GM21576 (cell line): ENCODE results near the gene CD58.
"Not testable (repeated sequence)": the region's sequence is repeated elsewhere in the genome, so short reads cannot be mapped to it uniquely, and the experiment has no call there.

Experiments
- ATAC-seq: cut with Tn5 transposase; IDR thresholded peaks from one replicate; pipeline ENCODE4 v1.9.1; 2021; ENCODE audit warnings: mild to moderate bottlenecking, moderate library complexity; ENCODE audit not compliant: unreplicated experiment

CD58 gene, protein sequence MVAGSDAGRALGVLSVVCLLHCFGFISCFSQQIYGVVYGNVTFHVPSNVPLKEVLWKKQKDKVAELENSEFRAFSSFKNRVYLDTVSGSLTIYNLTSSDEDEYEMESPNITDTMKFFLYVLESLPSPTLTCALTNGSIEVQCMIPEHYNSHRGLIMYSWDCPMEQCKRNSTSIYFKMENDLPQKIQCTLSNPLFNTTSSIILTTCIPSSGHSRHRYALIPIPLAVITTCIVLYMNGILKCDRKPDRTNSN

DNA sequence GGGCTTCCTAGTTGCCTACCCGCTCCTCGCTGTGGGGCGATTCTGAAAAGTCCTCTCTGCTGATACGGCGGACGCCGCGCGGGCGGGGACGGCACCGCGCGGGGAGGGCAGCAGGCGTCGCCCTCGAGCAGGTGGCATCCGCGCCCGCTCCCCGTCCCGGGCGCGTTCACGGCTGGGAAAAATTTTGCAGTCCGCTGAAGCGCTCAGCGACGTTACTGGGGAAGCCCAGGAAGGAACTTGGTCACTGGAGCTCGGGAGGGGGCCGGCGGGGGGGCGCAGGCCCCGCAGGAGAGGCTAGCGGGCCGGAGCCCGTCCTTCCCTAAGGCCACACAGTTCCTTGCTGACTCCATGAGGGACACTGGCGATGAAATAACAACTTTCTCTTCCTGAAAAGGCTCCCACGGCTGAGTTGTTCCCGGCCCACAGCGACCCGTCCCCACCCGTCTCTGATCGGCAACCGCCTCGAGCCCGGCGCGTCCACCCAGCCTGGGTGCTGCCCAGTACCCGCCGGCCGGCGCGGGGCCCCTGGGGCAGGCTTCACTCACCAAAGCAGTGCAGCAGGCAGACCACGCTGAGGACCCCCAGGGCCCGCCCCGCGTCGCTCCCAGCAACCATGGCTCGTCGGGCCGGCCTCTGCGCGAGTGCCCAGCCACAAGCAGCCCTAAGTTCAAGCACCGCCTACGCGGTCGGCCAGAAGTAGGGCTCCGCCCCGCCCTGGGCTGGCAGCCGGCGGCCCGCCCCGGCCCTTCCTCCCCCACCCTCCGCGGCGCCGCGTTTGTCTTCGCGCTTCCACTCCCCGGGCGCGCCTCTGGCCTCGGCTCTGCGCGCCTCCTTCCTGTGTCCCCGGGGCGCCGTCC, at the start of gene CD58:
TSS of gene CD58 (minus strand) at position 669 of the 857 bp plus-strand sequence. CDS start at position 615, 54 bp downstream.
- ATAC-seq, result peak; percentile 48

- ATAC-seq, result not testable (repeated sequence)
Observed at GRCh38 chr1:116620392-116620791, 49.6 kb upstream of the CD58 start.

DNA sequence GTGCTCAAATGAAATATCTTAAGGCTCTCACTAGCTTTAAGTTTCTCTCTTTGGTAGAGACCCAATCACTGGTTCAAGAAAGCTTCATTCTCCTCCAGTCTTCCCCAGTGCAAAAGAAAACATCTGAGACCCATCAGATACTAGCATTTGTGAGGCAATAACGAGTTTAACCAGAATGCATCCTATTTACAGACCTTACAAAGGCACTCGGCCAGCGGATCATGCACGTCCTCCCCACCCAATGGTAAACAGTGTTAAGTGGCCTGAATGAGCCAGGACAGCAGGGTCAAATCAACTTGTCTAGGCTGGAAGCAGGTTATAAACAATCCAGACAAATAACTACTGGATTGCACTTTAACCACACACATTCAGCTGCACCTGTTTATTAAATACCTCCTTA, 48.3 kb upstream of the CD58 start:
- not testable (repeated sequence) for ATAC-seq

DNA sequence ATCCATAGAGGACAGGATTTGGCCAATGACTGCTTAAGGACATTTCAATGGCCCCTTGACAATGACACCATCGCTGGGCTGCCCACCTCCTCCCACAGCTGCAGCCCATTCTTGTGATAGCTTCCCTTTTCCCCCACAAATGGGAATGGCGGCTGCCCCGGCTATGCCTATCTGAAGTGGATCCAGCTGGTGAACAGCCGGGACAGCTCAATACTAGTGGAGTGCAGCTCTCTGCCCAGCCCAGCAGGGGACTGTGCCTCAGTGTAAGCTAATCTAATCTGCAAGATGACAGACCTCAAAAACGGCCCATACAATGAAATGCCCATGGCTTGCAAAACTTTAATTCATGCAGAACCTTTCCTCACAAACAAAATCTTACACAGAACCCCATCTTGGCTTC, 47.0 kb upstream of the CD58 start:
- ATAC-seq, result not testable (repeated sequence)

GRCh38 chr1:116613825-116614224, 43.0 kb upstream of the CD58 start:
- ATAC-seq, result not testable (repeated sequence)

GRCh38 chr1:116609801-116610371, 39.1 kb upstream of the CD58 start:
- ATAC-seq, result not testable (repeated sequence)

DNA sequence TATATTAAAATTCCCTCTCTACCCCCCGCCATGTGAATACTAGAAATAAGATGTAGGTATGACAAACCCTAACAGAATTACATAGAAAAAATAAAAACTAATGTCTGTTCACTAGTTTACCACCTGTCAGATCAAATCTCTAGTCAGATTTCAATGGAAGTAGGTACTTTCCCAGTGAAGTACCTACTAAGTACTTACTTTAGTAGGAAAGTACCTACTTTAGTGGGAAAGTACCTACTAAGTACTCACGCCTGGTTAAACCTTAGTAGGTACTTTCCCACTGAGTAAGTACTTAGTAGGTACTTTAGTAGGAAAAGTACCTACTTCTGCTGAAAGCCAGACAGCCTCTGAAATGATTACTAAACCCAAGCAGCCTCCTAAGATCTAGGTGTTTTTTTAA, 38.0 kb upstream of the CD58 start:
- ATAC-seq, result not testable (repeated sequence)

GRCh38 chr1:116608151-116608550, 37.3 kb upstream of the CD58 start:
- ATAC-seq, result not testable (repeated sequence)

DNA sequence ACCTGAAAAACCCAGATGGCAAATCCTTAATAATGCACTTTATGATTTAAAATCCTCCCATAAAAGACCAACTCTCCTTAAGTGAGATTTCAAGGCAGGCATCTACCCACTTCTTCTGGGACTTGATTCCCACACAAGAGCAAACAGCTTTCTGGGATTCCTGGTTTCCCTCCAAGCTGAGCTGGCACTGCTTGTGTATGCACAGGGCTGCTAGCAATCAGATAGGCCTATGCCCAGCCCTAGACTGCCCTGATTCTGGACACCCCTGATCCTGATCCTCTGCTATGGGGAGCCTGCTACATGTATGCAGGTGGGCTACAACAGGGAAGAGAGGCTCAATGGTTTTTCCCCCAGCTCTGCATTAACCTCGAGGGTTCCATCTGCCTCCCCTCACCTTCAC, 36.6 kb upstream of the CD58 start:
- ATAC-seq, result not testable (repeated sequence)

- not testable (repeated sequence) for ATAC-seq
Observed at GRCh38 chr1:116606067-116606466, 35.2 kb upstream of the CD58 start.

DNA sequence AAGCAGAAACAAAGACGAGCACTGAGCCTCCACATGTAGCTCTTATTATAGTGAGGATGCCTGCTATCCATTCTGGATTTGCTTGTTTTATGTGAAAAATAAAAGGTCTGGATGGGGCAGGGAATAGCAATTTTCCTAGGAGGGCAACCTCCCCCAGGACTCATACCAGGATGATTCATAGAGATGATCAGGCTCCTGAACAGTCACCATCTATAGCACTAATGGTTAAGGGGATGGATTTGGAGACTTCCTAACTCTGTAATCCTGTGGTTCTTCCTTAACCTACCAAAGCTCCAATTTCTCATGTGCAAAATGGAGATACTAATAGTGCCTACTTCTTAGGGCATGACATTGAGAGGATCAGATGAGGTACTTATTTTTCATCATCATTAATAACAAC, 34.5 kb upstream of the CD58 start:
- no peak for ATAC-seq

DNA sequence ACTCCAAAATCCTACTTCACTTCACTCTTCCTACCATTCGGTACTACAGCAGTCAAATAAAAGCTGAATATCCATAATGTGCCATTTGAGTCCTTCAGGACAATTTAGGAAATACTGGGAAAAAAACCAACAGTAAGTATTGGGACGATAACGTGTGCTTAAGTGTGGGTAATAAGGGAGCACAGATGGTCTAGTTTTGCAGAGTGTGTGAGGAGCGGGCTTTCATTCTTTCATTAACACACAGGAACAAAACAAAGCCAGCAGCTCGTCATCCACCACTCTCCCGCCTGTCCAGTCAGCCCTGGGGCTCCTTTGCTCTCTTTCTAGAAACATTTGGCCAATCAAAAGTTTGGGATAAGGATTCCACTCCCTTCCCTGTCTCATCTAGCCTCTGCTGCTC, 33.6 kb upstream of the CD58 start:
- not testable (repeated sequence) for ATAC-seq

GRCh38 chr1:116603646-116604045, 32.8 kb upstream of the CD58 start:
- not testable (repeated sequence) for ATAC-seq

- not testable (repeated sequence) for ATAC-seq
Observed at GRCh38 chr1:116599369-116599768, 28.5 kb upstream of the CD58 start.

DNA sequence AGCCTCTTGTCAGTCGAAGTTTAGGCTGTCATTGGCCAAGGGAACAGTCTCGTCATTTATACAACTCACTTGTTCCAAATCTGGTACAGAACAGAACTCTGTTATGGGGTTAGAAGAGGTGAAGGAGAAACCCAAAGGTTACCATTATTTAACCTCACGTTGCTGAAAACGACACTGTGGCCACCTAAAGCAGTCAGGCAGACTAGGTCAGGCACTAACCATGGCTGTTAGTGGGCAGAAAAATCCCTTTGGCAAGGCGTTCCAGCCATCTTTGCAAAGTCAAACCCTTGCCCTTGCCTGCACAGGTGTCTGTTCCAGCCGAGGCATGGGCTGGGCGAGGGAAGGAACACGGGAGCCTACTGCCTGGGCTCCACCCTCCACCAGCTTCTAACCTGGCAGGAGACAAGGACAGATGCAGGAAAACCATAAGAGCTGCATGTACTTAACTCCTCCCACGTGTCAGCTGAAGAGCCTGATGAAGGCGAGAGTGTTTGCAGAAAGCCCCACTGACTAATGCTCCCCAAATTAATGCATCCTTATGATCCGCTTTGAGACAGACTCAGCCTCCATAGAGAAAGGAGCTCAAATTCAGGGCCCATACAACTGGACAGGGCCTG, 27.7 kb upstream of the CD58 start:
- ATAC-seq, result not testable (repeated sequence)

GRCh38 chr1:116597388-116597787, 26.6 kb upstream of the CD58 start:
- peak; percentile 72 for ATAC-seq

DNA sequence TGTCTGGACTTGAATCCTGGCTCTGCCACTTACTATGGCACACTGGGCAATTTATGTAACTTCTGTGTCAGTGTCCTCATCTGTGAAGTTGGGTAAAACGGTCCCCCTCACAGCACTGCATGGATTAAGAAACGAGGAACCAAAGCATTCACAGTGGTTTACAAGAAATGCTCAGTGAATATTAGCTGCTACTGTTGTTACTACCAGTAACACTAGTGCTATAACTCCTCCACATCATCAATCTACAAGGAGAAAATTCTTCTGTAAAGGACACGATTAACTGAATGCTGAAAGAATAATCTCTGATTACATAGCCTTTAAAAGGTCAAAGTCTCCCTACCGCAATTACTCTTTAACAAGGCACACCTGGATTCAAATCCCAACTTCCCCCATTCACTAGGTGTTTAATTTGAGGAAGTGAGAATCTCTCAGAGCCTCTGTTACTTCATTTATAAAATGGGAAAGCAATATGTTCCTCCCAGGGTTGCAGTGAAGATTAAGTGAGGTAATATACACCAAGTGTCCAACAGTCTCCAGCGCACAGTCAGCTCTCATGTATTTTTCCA, 26.0 kb upstream of the CD58 start:
- ATAC-seq, result not testable (repeated sequence)

- peak; percentile 57 for ATAC-seq
Observed at GRCh38 chr1:116595946-116596741, 25.3 kb upstream of the CD58 start.

DNA sequence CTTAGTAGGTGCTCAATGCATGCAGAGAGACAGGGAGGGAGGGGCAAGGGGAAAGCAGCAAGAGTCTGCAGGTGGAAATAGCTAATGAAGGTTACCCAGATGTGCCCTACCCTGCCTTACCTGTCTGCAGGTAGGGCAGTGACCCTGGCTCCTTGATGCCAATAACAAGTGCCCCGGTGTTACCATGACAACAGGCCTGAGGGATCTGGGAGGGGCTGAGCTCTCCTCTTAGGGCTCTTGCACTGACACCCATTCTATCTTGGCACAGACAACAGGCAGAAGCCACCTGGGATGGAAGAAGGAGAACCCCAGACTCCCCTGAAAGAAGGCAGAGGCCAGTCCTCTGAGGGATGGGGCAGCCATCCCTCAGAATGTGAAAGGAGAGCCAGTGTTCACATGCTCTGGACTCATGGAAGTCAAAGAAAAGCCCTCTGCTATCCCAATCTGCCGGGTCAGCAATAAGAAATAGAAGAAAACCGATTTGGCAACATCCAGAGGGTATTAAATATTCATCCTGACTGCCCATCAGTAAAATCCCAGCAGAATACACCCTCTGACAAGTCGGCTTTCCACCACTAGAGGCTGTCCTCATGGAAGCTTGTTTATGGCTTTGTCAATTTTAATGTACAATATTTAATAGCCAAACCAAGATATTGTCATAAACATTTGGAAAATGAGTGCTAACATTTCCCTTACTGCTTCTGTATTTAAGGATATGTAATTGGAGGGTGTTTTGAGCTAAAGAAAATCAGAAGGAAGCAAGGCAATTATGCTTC, 24.4 kb upstream of the CD58 start:
- not testable (repeated sequence) for ATAC-seq
